SK-N-SH treated with all-trans-retinoic acid at 6 μM for 48 hours (cell line): ENCODE results near the gene ABCA1.

Source experiments
- ARNTL ChIP-seq: fragments of 450-650 bp; formaldehyde crosslinking; IDR thresholded peaks from 2 replicates; pipeline ENCODE4 v1.5.0; 2020; ENCODE audit warnings: low read depth, mild to moderate bottlenecking, moderate library complexity, borderline replicate concordance
- CREB5 ChIP-seq: fragments of 250-450 bp; sonication (Bioruptor Pico); IDR thresholded peaks from 2 replicates; pipeline ENCODE4 v1.5.1; 2020; ENCODE audit warnings: low read depth, mild to moderate bottlenecking, moderate library complexity
- CSDC2 ChIP-seq: fragments of 250-450 bp; sonication (Bioruptor Pico); IDR thresholded peaks from 2 replicates; pipeline ENCODE4 v1.5.0; 2020; ENCODE audit warnings: mild to moderate bottlenecking, moderate library complexity
- CSRNP3 ChIP-seq: fragments of 250-450 bp; sonication (Bioruptor Pico); IDR thresholded peaks from 2 replicates; pipeline ENCODE4 v1.5.1; 2021; ENCODE audit warnings: mild to moderate bottlenecking, moderate library complexity
- OSR1 ChIP-seq: fragments of 250-450 bp; sonication (Bioruptor Pico); IDR thresholded peaks from 2 replicates; pipeline ENCODE4 v1.8.0; 2022; ENCODE audit warnings: moderate library complexity, mild to moderate bottlenecking, inconsistent platforms
- PATZ1 ChIP-seq: fragments of 250-450 bp; sonication (Bioruptor Pico); IDR thresholded peaks from 2 replicates; pipeline ENCODE4 v1.8.0; 2020; ENCODE audit warnings: mild to moderate bottlenecking, moderate library complexity, borderline replicate concordance
- POU6F1 ChIP-seq: fragments of 250-450 bp; sonication (Bioruptor Pico); IDR thresholded peaks from 2 replicates; pipeline ENCODE4 v1.8.0; 2021; ENCODE audit warnings: low read depth, mild to moderate bottlenecking, moderate library complexity, borderline replicate concordance
- SNAI2 ChIP-seq: fragments of 250-450 bp; sonication (Bioruptor Pico); IDR thresholded peaks from 2 replicates; pipeline ENCODE4 v1.5.0; 2020; ENCODE audit warnings: mild to moderate bottlenecking, moderate library complexity
- TCF4 ChIP-seq: fragments of 250-450 bp; sonication (Bioruptor Pico); IDR thresholded peaks from 2 replicates; pipeline ENCODE4 v1.8.0; 2021; ENCODE audit warnings: mild to moderate bottlenecking, moderate library complexity, borderline replicate concordance
- TOX ChIP-seq: fragments of 250-450 bp; sonication (Bioruptor Pico); IDR thresholded peaks from 2 replicates; pipeline ENCODE4 v1.8.0; 2021; ENCODE audit warnings: mild to moderate bottlenecking, moderate library complexity, borderline replicate concordance
- TSHZ2 ChIP-seq: fragments of 250-450 bp; sonication (Bioruptor Pico); IDR thresholded peaks from 2 replicates; pipeline ENCODE4 v1.5.0; 2020; ENCODE audit warnings: mild to moderate bottlenecking, moderate library complexity
- ZFP3 ChIP-seq: fragments of 250-450 bp; sonication (Bioruptor Pico); IDR thresholded peaks from 2 replicates; pipeline ENCODE4 v1.5.0; 2020; ENCODE audit warnings: mild to moderate bottlenecking, moderate library complexity
- ZFP30 ChIP-seq: fragments of 450-650 bp; formaldehyde crosslinking; IDR thresholded peaks from 2 replicates; pipeline ENCODE4 v1.5.0; 2022; ENCODE audit warnings: mild to moderate bottlenecking, moderate library complexity
- ZNF565 ChIP-seq: fragments of 450-650 bp; formaldehyde crosslinking; conservative IDR thresholded peaks from 2 replicates; pipeline ENCODE4 v1.5.0; 2020; ENCODE audit warnings: low read depth, mild to moderate bottlenecking, moderate library complexity

GRCh38 chr9:104899759-104900247 is 28.2 kb downstream of the ABCA1 start:
- TF ChIP-seq ZFP30 (CRISPR knock-in tag) (no peak), ZNF565 (CRISPR knock-in tag) (no peak), CREB5 (CRISPR knock-in tag) (no peak), POU6F1 (CRISPR knock-in tag) (no peak), PATZ1 (CRISPR knock-in tag) (no peak), SNAI2 (CRISPR knock-in tag) (no peak), TSHZ2 (no peak), OSR1 (CRISPR knock-in tag) (no peak), TOX (CRISPR knock-in tag) (no peak), ARNTL (CRISPR knock-in tag) (no peak), CSRNP3 (CRISPR knock-in tag) (no peak), CSDC2 (no peak), TCF4 (CRISPR knock-in tag) (no peak), ZFP3 (CRISPR knock-in tag) (no peak)
